Dedifferentiated amniotic fluid mesenchymal stem cell (primary cell): ENCODE data around the gene TUBB4A.

Source experiments
- DNase-seq: peaks from one replicate; pipeline ENCODE4 v3.0.0-alpha.2; 2016; ENCODE audit errors: extremely low spot score

Gene TUBB4A

GRCh38 chr19:6466526-6467248, 35.4 kb downstream of the TUBB4A start:
- DNase-seq = no peak

DNA sequence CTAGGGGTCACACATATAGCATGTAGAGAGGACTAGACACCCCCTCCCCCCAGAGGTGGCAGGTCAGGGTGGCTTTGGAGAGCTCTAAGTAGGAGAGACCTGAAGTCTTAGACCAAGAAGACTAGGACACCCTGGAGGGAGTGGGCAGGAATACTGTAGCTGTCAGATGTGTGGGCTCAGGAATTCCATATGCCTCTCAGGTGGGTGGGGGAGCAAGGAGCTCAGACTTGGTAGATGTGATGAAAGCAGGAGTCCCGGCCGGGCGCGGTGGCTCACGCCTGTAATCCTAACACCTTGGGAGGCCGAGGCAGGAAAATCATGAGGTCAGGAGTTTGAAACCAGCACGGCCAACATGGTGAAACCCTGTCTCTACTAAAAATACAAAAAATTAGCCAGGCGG, 36.4 kb downstream of the TUBB4A start:
- no peak for DNase-seq

GRCh38 chr19:6465006-6465405, 37.1 kb downstream of the TUBB4A start:
- no peak for DNase-seq

- no peak for DNase-seq
Observed at GRCh38 chr19:6464070-6464873, 37.8 kb downstream of the TUBB4A start, which contains the start of gene CRB3. Gene CRB3 (plus strand): TSS chr19:6464271. CDS start chr19:6464702, 431 bp downstream.

DNA sequence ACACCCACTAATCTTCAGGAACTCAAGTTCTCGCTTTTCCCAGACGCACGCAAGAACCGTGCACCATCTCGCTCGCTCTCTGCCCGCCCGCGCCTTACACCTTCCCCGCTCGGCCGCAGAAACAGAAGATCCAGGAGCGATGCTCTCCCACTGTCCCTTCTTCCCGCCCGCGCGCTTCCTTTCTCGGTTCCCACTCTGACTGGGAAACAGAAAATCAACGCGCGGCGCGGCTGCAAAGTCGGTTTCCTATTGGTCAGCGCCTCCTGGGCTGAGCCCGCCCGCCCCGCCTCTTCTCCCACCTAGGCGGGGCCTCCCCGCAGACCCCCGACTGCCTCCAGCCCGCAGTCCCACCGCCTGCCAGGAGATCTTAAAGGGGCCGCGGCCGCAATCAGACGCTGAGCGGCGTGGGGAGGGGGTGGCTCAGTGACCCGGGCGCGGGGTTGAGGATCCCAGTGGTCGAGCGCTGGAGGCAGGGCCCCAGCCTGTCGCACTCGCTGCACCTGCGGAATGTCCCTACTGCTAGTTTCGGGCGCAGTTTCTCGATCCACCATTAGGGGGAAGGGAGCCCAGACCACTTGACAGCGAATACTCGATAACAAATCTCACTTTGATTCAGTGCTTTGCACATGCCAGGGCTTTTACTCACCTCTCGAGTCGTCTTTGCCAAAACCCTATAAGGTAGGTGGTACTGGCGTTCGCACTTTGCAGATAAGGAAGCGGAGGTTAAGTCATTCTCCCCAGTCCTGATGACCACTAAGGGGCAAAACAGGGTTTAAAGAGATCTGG, 41.8 kb downstream of the TUBB4A start:
- DNase-seq = peak; percentile 95

- no peak for DNase-seq
Observed at GRCh38 chr19:6459262-6460098, 42.6 kb downstream of the TUBB4A start, which contains the start of gene SLC25A23. Gene SLC25A23 (minus strand): TSS chr19:6459792. CDS start chr19:6459628, 164 bp downstream.

DNA sequence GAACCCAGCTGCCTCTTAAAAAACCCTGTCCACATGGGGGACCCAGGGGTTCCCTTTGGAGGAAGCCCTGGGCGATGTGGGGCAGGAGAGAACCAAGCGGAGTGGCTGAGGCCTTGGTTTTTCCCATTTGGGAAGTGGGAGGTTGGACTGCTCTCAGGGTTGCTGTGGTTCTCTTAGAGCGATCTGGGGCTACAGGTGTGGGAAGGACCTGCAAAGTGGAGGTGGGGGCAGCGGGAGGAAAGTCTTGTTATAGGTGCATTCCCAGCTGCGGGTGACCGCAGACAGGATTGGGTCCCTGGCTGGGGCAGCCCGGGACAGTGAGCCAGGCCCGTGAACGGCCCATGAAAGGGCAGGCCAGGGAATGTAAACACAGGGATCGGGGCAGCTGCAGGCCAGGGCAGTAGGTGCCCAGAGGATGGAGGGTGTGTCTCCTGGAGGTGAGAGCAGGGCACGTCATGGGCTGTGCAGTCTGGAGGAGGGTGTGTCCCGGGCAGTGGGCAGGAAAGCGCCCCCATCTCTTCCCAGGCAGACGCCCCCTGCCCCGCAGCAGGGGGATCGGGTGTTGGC, 43.3 kb downstream of the TUBB4A start:
- DNase-seq = no peak

- DNase-seq = no peak
Observed at GRCh38 chr19:6457958-6458694, 44.0 kb downstream of the TUBB4A start.

GRCh38 chr19:6455924-6456323, 46.2 kb downstream of the TUBB4A start:
- no peak for DNase-seq

DNA sequence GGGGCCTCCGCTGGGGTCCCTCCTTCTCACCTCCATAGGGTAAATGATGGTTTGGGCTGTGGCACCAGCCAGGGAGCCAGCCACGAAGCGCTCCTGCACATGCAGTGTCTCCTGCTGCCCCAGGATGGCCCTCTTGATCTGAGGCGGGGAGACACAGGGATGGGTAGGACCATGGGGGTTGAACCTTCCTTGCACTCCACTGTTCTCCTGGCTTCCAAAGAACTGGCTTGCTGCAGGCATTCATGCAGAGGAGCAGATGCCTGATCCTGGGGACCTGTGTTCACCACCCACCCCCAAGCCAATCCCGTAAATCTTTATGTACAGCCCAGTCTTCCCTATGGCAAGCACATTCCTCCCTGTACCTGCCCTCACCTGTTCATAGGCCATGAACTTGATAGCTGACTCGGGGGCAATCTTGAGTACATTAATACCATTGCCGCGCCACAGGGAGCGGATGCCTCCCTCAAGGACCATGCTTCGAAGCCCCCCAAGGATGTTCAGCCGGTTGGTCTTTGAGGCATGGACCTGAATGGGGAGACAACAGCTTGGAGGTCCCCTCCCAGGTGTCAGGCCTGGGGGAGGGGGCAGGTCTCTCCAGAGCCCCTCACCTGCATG, 48.1 kb downstream of the TUBB4A start:
- no peak for DNase-seq

DNA sequence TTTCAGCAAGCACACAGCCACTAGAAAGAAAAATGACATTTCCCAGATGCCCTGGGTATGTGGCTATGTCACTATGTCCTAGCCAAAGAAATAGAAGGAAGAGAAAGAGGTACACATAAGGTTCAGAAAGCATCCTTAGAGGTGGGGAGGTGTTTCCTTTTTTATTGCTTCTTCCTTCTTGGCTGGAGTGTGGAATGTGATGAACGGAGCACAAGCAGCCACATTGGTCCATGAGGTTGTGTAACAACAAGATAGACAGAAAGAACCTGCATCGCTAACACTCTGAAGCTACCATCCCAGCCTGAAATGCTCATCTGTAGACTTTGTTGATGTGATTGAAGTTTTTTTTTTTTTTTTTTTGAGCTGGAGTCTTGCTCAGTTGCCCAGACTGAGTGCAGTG, 49.2 kb downstream of the TUBB4A start:
- no peak for DNase-seq

- DNase-seq = no peak
Observed at GRCh38 chr19:6452223-6452614, 49.9 kb downstream of the TUBB4A start.

DNA sequence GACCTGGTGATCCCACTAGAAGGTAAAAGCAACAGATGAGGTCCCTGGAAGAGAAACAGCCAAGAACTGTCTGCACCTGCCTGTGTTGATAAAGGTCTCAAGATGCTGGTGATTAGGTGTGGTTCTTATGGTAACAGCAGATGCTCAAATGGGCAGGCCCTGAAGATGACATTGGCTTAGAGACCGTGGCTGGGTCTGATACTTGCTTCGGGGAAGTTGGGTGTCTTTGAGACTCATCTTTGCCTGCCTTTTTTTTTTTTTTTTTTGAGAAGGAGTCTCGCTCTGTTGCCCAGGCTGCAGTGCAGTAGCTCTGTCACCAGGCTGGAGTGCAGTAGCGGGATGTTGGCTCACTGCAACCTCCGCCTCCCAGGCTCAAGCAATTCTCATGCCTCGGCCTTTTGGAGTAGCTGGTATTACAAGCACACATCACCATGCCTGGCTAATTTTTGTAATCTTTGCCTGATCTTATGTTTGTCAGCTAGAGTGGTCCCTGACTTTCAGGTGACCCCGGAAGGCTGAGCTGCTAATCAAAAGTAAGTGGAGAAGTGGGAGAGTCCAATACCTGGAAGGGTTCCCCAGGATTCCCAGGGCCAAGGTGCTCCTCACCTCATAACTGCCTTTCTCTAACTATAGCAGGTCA, 50.4 kb downstream of the TUBB4A start:
- DNase-seq = no peak

- DNase-seq = no peak
Observed at GRCh38 chr19:6450166-6450565, 51.9 kb downstream of the TUBB4A start.

GRCh38 chr19:6448045-6448444, 54.1 kb downstream of the TUBB4A start:
- no peak for DNase-seq

GRCh38 chr19:6446452-6446851, 55.7 kb downstream of the TUBB4A start:
- DNase-seq = no peak
